IMR-90 (cell line): Measurements from ENCODE around the gene UBASH3A. TPM values are rescaled to one million over a fixed set of nuclear protein-coding genes. Genes with fewer than 3 reads are reported as not detected.

Experiments
- ATAC-seq: fragments of 200-7000 bp; cut with Tn5 transposase; 2 replicates; pipeline ENCODE4 v1.9.1; 2020; ENCODE audit warnings: low read depth, mild to moderate bottlenecking, moderate library complexity
- BruUV-seq: library from RNA; stranded (reverse); fragments of 400-500 nt; replicated peaks from 2 replicates; lab custom pipeline; 2021; lab: Mats Ljungman, UMichigan
- CTCF ChIA-PET: fragments of 300-600 bp; formaldehyde crosslinking; extraction: SDS; loops from one replicate; lab custom pipeline; 2021; ENCODE audit warnings: antibody characterized with exemption; lab: Yijun Ruan, JAX
- POLR2A ChIA-PET: fragments of 300-600 bp; sonication (Branson Sonifier 250); formaldehyde crosslinking; loops from one replicate; lab custom pipeline; 2022; ENCODE audit warnings: antibody characterized with exemption; ENCODE audit not compliant: unreplicated experiment; lab: Charles Lee
- DNase-seq: peaks from one replicate; pipeline ENCODE4 v3.0.0; 2013
- H2AFZ ChIP-seq: replicated peaks from 2 replicates; pipeline ENCODE3; 2013; ENCODE audit warnings: low read length, mild to moderate bottlenecking; ENCODE audit not compliant: poor library complexity
- H2AK5ac ChIP-seq: 2 replicates; pipeline ENCODE4 v1.6.1; 2013; ENCODE audit warnings: low read depth, low read length, inconsistent platforms
- H2AK9ac ChIP-seq: replicated peaks from 2 replicates; pipeline ENCODE3; 2013; ENCODE audit warnings: mild to moderate bottlenecking, low read depth, low read length, moderate library complexity; ENCODE audit not compliant: poor library complexity
- H2BK120ac ChIP-seq: 2 replicates; pipeline ENCODE4 v1.6.1; 2013; ENCODE audit warnings: low read depth, low read length, inconsistent platforms
- H2BK15ac ChIP-seq: 3 replicates; pipeline ENCODE4 v1.6.1; 2013; ENCODE audit warnings: low read depth, low read length, inconsistent platforms
- H2BK20ac ChIP-seq: 2 replicates; pipeline ENCODE4 v1.6.1; 2013; ENCODE audit warnings: low read depth, mild to moderate bottlenecking, inconsistent platforms, low read length, moderate library complexity
- H2BK5ac ChIP-seq: 2 replicates; pipeline ENCODE4 v1.6.1; 2013; ENCODE audit warnings: mild to moderate bottlenecking, low read depth, low read length, inconsistent platforms; ENCODE audit not compliant: poor library complexity, severe bottlenecking
- H3K14ac ChIP-seq: replicated peaks from 2 replicates; pipeline ENCODE4 v1.6.1; 2013; ENCODE audit warnings: low read depth, low read length, inconsistent platforms
- H3K18ac ChIP-seq: 2 replicates; pipeline ENCODE4 v1.6.1; 2013; ENCODE audit warnings: low read depth, low read length, control low read depth
- H3K23ac ChIP-seq: 2 replicates; pipeline ENCODE4 v1.6.1; 2013; ENCODE audit warnings: low read depth, low read length, inconsistent platforms
- H3K27ac ChIP-seq: 2 replicates; pipeline ENCODE4 v1.5.1; 2013; ENCODE audit warnings: mild to moderate bottlenecking, control low read depth, low read length; ENCODE audit not compliant: insufficient read depth
- H3K27me3 ChIP-seq: 2 replicates; pipeline ENCODE4 v1.6.1; 2013; ENCODE audit warnings: low read length; ENCODE audit not compliant: control insufficient read depth, insufficient read depth
- H3K36me3 ChIP-seq: 2 replicates; pipeline ENCODE4 v1.6.1; 2013; ENCODE audit warnings: low read length, mixed read lengths; ENCODE audit not compliant: control insufficient read depth, insufficient read depth
- H3K4ac ChIP-seq: 2 replicates; pipeline ENCODE4 v1.6.1; 2013; ENCODE audit warnings: low read depth, low read length, inconsistent platforms
- H3K4me1 ChIP-seq: 2 replicates; pipeline ENCODE4 v1.6.1; 2013; ENCODE audit warnings: low read length, mixed read lengths; ENCODE audit not compliant: control insufficient read depth, insufficient read depth
- H3K4me2 ChIP-seq: 2 replicates; pipeline ENCODE4 v1.6.1; 2013; ENCODE audit warnings: low read depth, mild to moderate bottlenecking, control low read depth, low read length, moderate library complexity
- H3K4me3 ChIP-seq: 2 replicates; pipeline ENCODE4 v1.5.1; 2013; ENCODE audit warnings: low read depth, mild to moderate bottlenecking, control low read depth, low read length, moderate library complexity; ENCODE audit not compliant: insufficient read depth
- H3K56ac ChIP-seq: 2 replicates; pipeline ENCODE4 v1.6.1; 2013; ENCODE audit warnings: low read length, inconsistent platforms; ENCODE audit not compliant: insufficient read depth; ENCODE audit errors: extremely low read depth
- H3K79me1 ChIP-seq, 2 experiments: 2 replicates each; pipeline ENCODE4 v1.6.1; 2013; ENCODE audit warnings: low read length in 2 of 2, inconsistent platforms in 1 of 2, low read depth in 1 of 2
- H3K9ac ChIP-seq: 2 replicates; pipeline ENCODE4 v1.6.1; 2013; ENCODE audit warnings: low read depth, low read length, control low read depth
- H3K9me1 ChIP-seq: 2 replicates; pipeline ENCODE4 v1.6.1; 2013; ENCODE audit warnings: low read length, inconsistent platforms; ENCODE audit not compliant: insufficient read depth
- H3K9me3 ChIP-seq: 2 replicates; pipeline ENCODE4 v1.6.1; 2013; ENCODE audit warnings: low read length; ENCODE audit not compliant: control insufficient read depth, insufficient read depth
- H4K20me1 ChIP-seq: 2 replicates; pipeline ENCODE4 v1.6.1; 2013; ENCODE audit warnings: low read length, inconsistent platforms; ENCODE audit not compliant: insufficient read depth
- H4K5ac ChIP-seq: 2 replicates; pipeline ENCODE4 v1.6.1; 2013; ENCODE audit warnings: mild to moderate bottlenecking, low read depth, low read length, control low read depth
- H4K8ac ChIP-seq, 2 experiments: 2 replicates each; pipeline ENCODE4 v1.6.1; 2013; ENCODE audit warnings: low read depth in 2 of 2, low read length in 2 of 2, control low read depth in 1 of 2, inconsistent platforms in 1 of 2
- H4K91ac ChIP-seq: 2 replicates; pipeline ENCODE4 v1.6.1; 2013; ENCODE audit warnings: low read depth, low read length, inconsistent platforms; ENCODE audit not compliant: insufficient read depth
- CEBPB ChIP-seq: IDR thresholded peaks from 2 replicates; pipeline ENCODE4 v1.6.1; 2012; ENCODE audit warnings: low read depth, low read length, improper control_type of control experiment
- ELK1 ChIP-seq: fragments of 150-350 bp; IDR thresholded peaks from 2 replicates; pipeline ENCODE4 v1.6.1; 2016; ENCODE audit warnings: low read depth, mild to moderate bottlenecking, low read length, moderate library complexity, borderline replicate concordance
- FOS ChIP-seq: fragments of 150-350 bp; IDR thresholded peaks from 2 replicates; pipeline ENCODE4 v1.6.1; 2016; ENCODE audit warnings: low read depth, low read length
- MAZ ChIP-seq: IDR thresholded peaks from 2 replicates; pipeline ENCODE4 v1.6.1; 2012; ENCODE audit warnings: low read depth, mild to moderate bottlenecking, low read length, improper control_type of control experiment, moderate library complexity, borderline replicate concordance
- MXI1 ChIP-seq: IDR thresholded peaks from 2 replicates; pipeline ENCODE4 v1.6.1; 2012; ENCODE audit warnings: low read depth, mild to moderate bottlenecking, low read length, moderate library complexity, borderline replicate concordance
- NFE2L2 ChIP-seq: fragments of 150-350 bp; IDR thresholded peaks from 2 replicates; pipeline ENCODE4 v1.6.1; 2016; ENCODE audit warnings: low read depth, mild to moderate bottlenecking, low read length
- POLR2A ChIP-seq: IDR thresholded peaks from 2 replicates; pipeline ENCODE4 v1.6.1; 2012; ENCODE audit warnings: mild to moderate bottlenecking, low read depth, low read length
- RAD21 ChIP-seq: IDR thresholded peaks from 2 replicates; pipeline ENCODE4 v1.6.1; 2012; ENCODE audit warnings: low read length, improper control_type of control experiment
- SMC3 ChIP-seq: fragments of 150-350 bp; IDR thresholded peaks from 2 replicates; pipeline ENCODE4 v1.6.1; 2016; ENCODE audit warnings: low read depth, mild to moderate bottlenecking, antibody characterized with exemption, low read length, moderate library complexity
- USF2 ChIP-seq: fragments of 150-350 bp; IDR thresholded peaks from 2 replicates; pipeline ENCODE4 v1.6.1; 2017; ENCODE audit warnings: mild to moderate bottlenecking, antibody characterized with exemption, low read length, low read depth
- WGBS, 2 experiments: methylation state at CpG; one replicate each; pipeline versions ENCODE4 v1.1.5 to v1.1.7; 2013; ENCODE audit warnings: missing lambda C conversion rate in 2 of 2; ENCODE audit not compliant: insufficient read length in 1 of 2; ENCODE audit errors: extremely low coverage in 2 of 2; 5-methylcytosine and 5-hydroxymethylcytosine counted together
- dilution Hi-C: fragments of 300-500 bp; cut with HindIII; formaldehyde crosslinking; loops from one replicate; pipeline ENCODE4 v1.14.3; 2018; ENCODE audit warnings: low sequenced_read_pairs; ENCODE audit not compliant: unreplicated experiment
- in situ Hi-C: fragments of 300-500 bp; cut with MboI; formaldehyde crosslinking; loops from 3 replicates; pipeline ENCODE4 v1.14.3; 2019; ENCODE audit warnings: low sequenced_read_pairs, inconsistent platforms, mixed read lengths
- intact Hi-C: fragments of 100-400 bp; cut with micrococcal nuclease; formaldehyde crosslinking; loops from 2 replicates; pipeline ENCODE4 v1.10.0; 2022
- polyA plus RNA-seq, 3 experiments: library from polyadenylated mRNA; depleted of rRNA; stranded (reverse); fragments of >200 nt; gene quantifications; 2 replicates each; pipeline ENCODE4 v1.2.3, GENCODE V29; 2012; ENCODE audit warnings: low replicate concordance in 1 of 3
- total RNA-seq: library from RNA; depleted of rRNA; stranded (reverse); fragments of >200 nt; gene quantifications from 2 replicates; pipeline ENCODE4 v1.2.3, GENCODE V29; 2012
- TF ChIP-seq, protein P1 (sequence below): conservative IDR thresholded peaks from 2 replicates; pipeline ENCODE4 v1.5.1; 2012; ENCODE audit warnings: mild to moderate bottlenecking, low read depth, low read length, improper control_type of control experiment

UBASH3A gene
- total and polyA plus RNA-seq, 2 of the 4 experiments (the other 2 are of a cell fraction), result not detected

GRCh38 chr21:42472521-42472920 is 68.8 kb downstream of the UBASH3A start:
- no peak overlapping the region for H3K27ac ChIP-seq
- H2AFZ ChIP-seq, result no peak overlapping the region
- ChIA-PET POLR2A (no interaction called here), CTCF (no interaction called here)
- TF ChIP-seq SMC3 (no peak), NFE2L2 (no peak), ELK1 (no peak), POLR2A (no peak), CEBPB (no peak), RAD21 (no peak), USF2 (no peak), MXI1 (no peak), MAZ (no peak), FOS (no peak)
- TF ChIP-seq, protein P1, sequence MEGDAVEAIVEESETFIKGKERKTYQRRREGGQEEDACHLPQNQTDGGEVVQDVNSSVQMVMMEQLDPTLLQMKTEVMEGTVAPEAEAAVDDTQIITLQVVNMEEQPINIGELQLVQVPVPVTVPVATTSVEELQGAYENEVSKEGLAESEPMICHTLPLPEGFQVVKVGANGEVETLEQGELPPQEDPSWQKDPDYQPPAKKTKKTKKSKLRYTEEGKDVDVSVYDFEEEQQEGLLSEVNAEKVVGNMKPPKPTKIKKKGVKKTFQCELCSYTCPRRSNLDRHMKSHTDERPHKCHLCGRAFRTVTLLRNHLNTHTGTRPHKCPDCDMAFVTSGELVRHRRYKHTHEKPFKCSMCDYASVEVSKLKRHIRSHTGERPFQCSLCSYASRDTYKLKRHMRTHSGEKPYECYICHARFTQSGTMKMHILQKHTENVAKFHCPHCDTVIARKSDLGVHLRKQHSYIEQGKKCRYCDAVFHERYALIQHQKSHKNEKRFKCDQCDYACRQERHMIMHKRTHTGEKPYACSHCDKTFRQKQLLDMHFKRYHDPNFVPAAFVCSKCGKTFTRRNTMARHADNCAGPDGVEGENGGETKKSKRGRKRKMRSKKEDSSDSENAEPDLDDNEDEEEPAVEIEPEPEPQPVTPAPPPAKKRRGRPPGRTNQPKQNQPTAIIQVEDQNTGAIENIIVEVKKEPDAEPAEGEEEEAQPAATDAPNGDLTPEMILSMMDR, result no peak
- no peak overlapping the region for H3K56ac ChIP-seq
- no peak overlapping the region for H3K4me3 ChIP-seq
- H3K4ac ChIP-seq, result no peak overlapping the region
- H2BK20ac ChIP-seq, result no peak overlapping the region
- H2BK15ac ChIP-seq, result no peak overlapping the region
- H3K23ac ChIP-seq, result no peak overlapping the region
- no peak overlapping the region for H3K18ac ChIP-seq
- no peak overlapping the region for H2BK5ac ChIP-seq
- H3K79me1 ChIP-seq, result no peaks in the 10 kb centered on the region
- no peak overlapping the region for H4K91ac ChIP-seq
- no peak overlapping the region for H4K8ac ChIP-seq
- in situ Hi-C loops, result no loop called here
- no peak overlapping the region for H2BK120ac ChIP-seq
- H3K9me1 ChIP-seq, result no peaks in the 10 kb centered on the region
- intact Hi-C loops, result no loop called here
- dilution Hi-C loops, result no loop called here
- H2AK5ac ChIP-seq, result no peak overlapping the region
- H3K14ac ChIP-seq, result no peak overlapping the region
- ATAC-seq (no peak), DNase-seq (no peak)
- no peaks in the 10 kb centered on the region for H3K4me1 ChIP-seq
- H3K27me3 ChIP-seq, result peaks cover 7% of the 10 kb centered on the region
- H3K9ac ChIP-seq, result no peak overlapping the region
- no peaks in the 10 kb centered on the region for H3K36me3 ChIP-seq
- H3K9me3 ChIP-seq, result no peaks in the 10 kb centered on the region
- 82% methylated on average over 2 of the region's 7 CpGs; no CpG with 5 or more reads in 1 of the 2 experiments for WGBS, 2 experiments
- no TSS peak for BruUV-seq
- no peak overlapping the region for H2AK9ac ChIP-seq
- H4K20me1 ChIP-seq, result no peaks in the 10 kb centered on the region
- H3K4me2 ChIP-seq, result no peak overlapping the region
- H4K5ac ChIP-seq, result no peak overlapping the region
